DMS153 (cell line): Measurements from ENCODE around the gene F2R.
"Not testable (repeated sequence)": the region's sequence is repeated elsewhere in the genome, so short reads cannot be mapped to it uniquely, and the experiment has no call there.

ENCODE experiments used
- DNase-seq: peaks from one replicate; lab custom pipeline; 2025; lab: John Stamatoyannopoulos, UW

F2R gene

DNA sequence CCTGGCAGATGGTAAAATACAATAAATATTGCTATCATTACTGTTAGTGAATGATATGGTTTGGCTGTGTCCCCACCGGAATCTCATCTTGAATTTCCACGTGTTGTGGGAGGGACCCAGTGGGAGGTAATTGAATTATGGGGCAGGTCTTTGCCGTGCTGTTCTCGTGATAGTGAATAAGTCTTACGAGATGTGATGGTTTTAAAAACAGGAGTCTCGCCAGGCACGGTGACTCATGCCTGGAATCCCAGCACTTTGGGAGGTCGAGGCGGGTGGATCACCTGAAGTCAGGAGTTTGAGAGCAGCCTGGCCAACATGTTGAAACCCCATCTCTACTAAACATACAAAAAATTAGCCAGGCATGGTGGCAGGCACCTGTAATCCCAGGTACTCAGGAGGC is 45.2 kb downstream of the F2R start:
- not testable (repeated sequence) for DNase-seq

DNA sequence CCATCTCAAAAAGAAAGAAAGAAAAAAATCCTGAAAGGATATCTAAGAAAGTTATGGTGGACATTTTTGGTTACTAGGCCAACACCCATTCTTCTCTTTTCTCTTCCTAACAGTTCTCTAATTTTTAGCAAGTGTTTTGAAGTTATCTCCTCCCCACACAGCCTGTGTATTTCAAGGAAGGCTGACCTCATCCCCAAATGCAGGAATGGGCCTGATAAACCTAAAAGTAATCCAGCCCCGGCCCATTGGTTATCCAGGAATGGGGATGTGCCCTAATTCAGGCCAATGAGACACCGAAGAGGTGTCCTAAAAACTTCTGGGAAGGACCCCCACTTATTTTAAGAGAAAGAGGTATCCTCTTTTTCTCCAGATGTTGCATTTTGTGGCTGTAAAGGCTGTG is 46.6 kb downstream of the F2R start:
- DNase-seq: no peak

DNA sequence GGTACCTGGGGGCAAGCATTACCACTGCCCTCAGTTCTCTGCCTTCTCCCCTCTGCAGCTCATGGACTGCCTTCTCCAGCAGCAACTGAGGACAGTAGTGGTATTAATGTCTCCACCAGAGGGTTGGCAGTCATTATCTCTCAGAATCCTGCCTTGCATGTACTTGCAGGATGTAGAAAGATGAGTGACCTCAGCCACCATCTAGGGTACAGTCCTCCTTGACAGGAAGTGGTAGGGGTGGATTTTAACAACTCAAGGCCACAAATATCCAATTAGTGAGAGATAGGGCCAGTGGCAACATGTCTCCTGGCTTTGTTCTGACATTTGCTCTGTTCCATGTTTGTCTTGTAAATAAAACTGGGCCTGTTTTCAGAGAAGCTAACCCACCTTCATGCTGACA is 47.2 kb downstream of the F2R start:
- DNase-seq: no peak

DNA sequence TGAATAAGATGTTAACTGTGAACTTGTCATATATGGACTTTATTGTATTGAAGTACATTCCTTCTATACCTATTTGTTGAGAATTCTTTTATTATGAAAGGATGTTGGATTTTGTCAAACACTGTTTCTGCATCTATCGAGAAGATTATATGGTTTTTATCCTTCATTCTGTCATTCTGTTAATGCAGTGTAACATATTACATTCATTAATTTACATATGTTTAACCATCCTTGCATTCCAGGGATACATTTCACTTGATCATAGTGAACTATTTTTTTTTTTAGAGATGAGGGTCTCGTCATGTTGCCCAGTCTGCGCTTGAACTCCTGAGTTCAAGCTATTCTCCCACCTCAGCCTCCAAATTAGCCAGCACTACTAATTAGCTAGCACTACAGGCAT is 48.4 kb downstream of the F2R start:
- DNase-seq: no peak

DNA sequence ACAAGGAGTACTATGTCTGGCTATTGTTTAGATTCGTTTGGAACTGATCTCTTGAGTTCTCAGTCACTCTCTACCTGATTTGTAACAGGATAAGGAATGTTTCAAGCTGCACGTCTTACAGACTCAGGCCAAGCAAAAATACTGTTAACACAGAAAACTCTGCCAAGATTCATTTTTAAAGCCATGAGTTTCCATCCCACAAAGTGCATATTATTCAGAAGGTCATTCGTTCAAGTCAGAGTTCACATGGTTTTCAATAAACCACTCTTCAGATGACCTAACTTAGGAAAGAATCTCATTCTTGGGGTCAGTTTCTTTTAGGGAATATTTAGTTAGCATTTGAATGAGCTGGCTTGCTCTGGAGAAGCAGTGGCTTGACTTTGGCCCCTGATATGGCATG is 49.3 kb downstream of the F2R start:
- DNase-seq: no peak

DNA sequence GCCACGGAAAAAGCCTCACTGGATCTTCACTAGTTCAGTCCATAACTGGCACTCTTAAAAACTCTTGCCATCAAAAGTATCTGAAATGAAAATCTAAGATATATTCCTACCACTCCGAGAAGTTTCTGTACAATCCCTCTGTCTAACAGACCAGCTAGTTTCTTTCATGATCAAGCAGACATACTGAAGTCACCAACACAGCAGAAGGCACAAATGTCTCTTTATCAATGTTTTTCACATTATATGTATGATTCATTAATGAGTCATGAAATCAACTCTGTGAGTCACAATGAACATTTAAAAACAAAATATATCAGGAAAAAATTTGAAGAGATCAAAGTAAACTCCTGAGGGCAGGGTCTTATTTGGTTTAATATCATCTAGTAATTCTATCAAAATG is 50.8 kb downstream of the F2R start:
- no peak for DNase-seq

DNA sequence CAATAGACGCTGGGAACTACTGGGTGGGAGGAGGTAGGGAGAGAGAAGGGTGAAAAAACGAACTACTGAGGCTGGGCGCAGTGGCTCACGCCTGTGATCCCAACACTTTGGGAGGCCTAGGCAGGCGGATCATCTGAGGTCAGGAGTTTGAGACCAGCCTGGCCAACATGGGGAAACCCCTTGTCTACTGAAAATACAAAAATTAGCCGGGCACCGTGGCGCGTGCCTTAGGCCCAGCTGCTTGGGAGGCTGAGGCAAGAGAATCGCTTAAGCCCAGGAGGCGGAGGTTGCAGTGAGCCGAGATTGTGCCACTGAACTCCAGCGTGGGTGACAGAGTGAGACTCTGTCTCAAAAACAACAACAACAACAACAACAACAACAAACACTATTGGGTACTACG is 55.1 kb downstream of the F2R start:
- not testable (repeated sequence) for DNase-seq

DNA sequence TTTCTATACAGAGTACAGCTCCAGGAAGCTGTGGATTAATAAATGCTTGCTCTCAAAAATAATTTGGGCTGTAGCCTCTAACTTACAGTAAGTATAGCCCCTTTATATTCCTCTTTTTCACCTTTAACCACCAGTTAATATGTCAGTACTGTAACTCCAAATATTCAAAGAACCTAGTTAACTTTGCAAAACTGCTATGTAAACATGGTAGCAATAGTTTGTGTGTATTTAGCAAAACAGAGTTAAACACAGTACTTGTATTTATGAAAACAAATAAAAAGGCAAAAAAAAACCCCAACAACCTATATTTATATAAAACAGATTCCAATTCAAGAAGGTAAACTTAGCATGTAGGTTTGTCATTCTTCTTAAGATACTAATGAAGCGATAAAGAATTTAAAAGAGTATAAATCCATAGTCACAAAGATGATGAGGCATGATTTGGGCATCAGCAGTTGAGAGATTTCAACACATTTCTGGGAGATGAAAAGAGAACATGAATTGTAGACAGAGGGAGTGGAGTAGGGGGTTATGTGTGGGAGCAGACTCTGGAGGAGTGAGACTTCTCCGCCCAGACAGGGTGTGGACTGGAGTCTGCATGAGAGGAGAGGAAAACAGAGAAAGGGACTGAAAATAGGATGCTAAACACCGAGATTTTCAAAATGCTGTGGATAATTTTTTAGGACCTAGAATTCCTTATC is 55.9 kb downstream of the F2R start:
- DNase-seq: no peak

DNA sequence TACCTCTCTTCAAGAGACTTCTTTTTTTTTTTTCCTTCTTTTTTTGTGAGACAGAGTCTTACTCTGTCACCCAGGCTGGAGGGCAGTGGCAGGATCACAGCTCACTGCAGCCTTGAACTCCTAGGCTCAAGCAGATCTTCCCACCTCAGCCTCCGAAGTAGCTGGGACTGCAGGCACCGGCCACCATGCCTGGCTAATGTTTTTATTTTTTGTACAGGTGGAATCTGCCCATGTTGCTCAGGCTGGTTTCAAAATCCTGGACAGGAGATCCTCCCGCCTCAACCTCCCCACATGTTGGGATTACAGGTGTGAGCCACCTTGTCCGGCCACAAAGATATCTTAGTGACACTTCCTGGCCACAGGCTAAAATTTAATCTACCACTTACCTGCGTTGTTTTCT is 60.0 kb downstream of the F2R start:
- DNase-seq: no peak

DNA sequence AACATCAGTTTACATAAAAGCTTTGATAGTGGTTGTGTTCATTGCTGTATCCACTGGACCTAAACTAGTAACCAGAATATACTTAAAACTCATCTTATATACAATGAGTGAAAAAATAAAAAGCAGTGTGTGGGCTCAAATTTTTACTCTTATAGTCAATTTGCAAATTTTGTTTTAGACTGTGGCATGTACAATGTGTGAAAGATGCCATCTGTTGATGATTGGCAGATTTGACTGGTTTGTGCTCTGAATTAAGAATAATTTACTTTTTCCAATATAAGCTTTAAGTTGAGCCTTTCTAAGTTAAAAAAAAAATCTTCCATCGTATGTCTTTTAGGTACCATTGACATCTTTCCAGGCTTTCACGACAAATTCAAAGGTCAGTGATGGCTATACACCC is 60.5 kb downstream of the F2R start:
- DNase-seq: no peak

DNA sequence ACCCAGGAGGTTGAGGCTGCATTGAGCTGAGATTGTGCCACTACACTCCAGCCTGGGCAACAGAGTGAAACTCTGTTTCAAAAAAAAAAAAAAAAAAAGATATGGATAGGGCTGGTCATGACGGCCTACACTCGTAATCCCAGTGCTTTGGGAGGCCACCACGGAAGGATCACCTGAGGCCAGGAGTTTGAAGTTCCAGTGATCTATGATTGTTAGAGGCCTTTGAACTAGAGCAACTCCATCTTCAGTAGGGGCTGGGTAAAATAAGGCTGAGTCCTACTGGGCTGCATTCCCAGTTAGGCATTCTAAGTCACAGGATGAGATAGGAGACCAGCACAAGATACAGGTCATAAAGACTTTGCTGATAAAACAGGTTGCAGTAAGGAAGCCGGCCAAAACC is 64.7 kb downstream of the F2R start:
- not testable (repeated sequence) for DNase-seq

DNA sequence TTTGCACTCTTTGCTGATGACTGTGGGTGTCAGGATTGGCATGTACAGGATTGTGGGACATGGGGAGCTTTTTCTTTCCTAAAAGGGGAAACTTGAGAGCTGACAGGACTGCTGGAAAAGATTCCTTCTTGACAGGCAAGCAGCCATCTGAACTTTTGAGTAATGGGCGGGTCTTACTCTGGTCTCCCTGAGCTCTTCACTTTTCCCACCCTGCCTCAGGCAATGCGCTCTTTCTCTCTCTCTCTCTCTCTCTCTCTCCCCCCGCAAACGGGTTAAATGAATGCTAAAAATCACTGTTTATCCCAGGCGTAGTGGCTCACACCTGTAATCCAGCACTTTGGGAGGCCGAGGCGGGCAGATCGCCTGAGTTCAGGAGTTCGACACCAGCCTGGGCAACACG is 65.8 kb downstream of the F2R start:
- no peak for DNase-seq

DNA sequence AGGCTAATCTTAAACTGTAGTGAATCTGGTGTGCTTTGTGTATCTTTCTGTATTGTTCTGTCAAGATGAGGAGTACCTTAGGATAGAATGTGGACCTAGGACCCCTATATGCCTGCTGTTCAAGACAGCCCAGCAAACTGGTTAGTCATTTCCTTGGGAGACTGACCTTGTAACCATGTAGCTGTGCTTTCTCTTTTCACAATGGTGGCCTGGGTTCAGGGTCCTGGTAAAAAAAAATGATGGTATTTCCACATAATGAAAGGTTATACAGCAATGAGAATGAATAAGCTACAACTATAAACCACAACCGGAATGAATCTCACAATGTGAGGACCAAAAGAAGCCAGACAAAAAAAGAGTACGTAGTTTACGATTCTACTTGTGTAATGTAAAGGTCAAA is 66.5 kb downstream of the F2R start:
- no peak for DNase-seq
